SK-N-MC (cell line): Measurements from ENCODE around the gene HSH2D.

Source experiments
- EZH2 ChIP-seq: fragments of 200-600 bp; sonication (generic); IDR thresholded peaks from one replicate; pipeline ENCODE4 v1.6.1; 2017; ENCODE audit warnings: antibody characterized with exemption
- POLR2AphosphoS5 ChIP-seq: IDR thresholded peaks from 2 replicates; pipeline ENCODE4 v1.6.1; 2012; ENCODE audit warnings: mild to moderate bottlenecking, low read depth, low read length, borderline replicate concordance

- TF ChIP-seq EZH2 (no peak), POLR2AphosphoS5 (no peak)
Observed at GRCh38 chr19:16139752-16140151, 3.7 kb upstream of the HSH2D start.
